Right atrium auricular region (tissue), 2 donors: ENCODE results near the gene DXO. TPM values are rescaled to one million over a fixed set of nuclear protein-coding genes. Genes with fewer than 3 reads are reported as not detected.
"Not testable (repeated sequence)": the region's sequence is repeated elsewhere in the genome, so short reads cannot be mapped to it uniquely, and the experiment has no call there.

Experiments
- DNase-seq: peaks from one replicate; pipeline ENCODE4 v3.0.0-alpha.2; 2019; ENCODE audit warnings: low spot score
- H3K27ac ChIP-seq, 2 donors: fragments of 200-600 bp; sonication (generic); 1 replicate in 1 of 2; 2 replicates in 1 of 2; pipeline ENCODE4 v1.5.1; 2016 to 2019
- H3K27me3 ChIP-seq, 2 donors: fragments of 200-600 bp; sonication (generic); one replicate each; pipeline versions ENCODE4 v1.5.1 to v1.6.0; 2017 to 2019
- H3K36me3 ChIP-seq: fragments of 200-600 bp; sonication (generic); one replicate; pipeline ENCODE4 v1.5.1; 2016
- H3K4me1 ChIP-seq, 2 donors: fragments of 200-600 bp; sonication (generic); one replicate each; pipeline versions ENCODE4 v1.5.1 to v1.6.0; 2017 to 2019
- H3K4me3 ChIP-seq, 2 donors: fragments of 200-600 bp; sonication (generic); 1 replicate in 1 of 2; 2 replicates in 1 of 2; pipeline ENCODE4 v1.5.1; 2017 to 2019; ENCODE audit warnings: mild to moderate bottlenecking in 1 of 2, moderate library complexity in 1 of 2
- H3K9me3 ChIP-seq, 2 donors: fragments of 200-600 bp; sonication (generic); one replicate each; pipeline ENCODE4 v1.5.1; 2019
- total RNA-seq, 2 donors: library from RNA; depleted of rRNA; stranded (reverse); fragments of >200 nt; gene quantifications; one replicate each; pipeline ENCODE4 v1.1.0, GENCODE V29; 2016
- TF ChIP-seq, protein P1 (sequence below), 2 donors: fragments of 200-600 bp; sonication (generic); IDR thresholded peaks; one replicate each; pipeline ENCODE4 v1.5.1; 2019; ENCODE audit warnings: antibody characterized with exemption in 2 of 2

Gene DXO
- total RNA-seq, 2 donors from 2014 or later = 12.1 to 14.1 TPM

DNA sequence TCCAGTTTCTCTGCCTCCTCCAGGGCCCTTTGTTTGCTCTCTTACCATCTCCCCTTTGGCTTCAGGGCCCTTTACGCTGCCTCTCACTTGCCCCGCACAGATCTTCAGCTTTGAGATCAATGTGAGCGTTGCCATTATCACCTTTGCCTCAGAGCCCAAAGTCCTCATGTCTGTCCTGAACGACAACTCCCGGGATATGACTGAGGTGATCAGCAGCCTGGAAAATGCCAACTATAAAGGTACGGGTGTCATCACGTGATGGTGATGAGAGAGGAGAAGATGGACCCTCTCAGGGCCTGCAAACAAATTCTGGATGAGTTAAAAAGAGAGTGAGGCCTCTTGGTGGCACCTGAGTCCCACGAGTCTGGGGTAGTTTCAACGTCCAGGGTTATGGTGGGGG, 36.1 kb downstream of the DXO start:
- TF ChIP-seq, protein P1, sequence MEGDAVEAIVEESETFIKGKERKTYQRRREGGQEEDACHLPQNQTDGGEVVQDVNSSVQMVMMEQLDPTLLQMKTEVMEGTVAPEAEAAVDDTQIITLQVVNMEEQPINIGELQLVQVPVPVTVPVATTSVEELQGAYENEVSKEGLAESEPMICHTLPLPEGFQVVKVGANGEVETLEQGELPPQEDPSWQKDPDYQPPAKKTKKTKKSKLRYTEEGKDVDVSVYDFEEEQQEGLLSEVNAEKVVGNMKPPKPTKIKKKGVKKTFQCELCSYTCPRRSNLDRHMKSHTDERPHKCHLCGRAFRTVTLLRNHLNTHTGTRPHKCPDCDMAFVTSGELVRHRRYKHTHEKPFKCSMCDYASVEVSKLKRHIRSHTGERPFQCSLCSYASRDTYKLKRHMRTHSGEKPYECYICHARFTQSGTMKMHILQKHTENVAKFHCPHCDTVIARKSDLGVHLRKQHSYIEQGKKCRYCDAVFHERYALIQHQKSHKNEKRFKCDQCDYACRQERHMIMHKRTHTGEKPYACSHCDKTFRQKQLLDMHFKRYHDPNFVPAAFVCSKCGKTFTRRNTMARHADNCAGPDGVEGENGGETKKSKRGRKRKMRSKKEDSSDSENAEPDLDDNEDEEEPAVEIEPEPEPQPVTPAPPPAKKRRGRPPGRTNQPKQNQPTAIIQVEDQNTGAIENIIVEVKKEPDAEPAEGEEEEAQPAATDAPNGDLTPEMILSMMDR (IDR thresholded peaks at IDR 0.05) = no peak
- no peak overlapping the region for H3K27ac ChIP-seq

GRCh38 chr6:31935021-31935420, 36.9 kb downstream of the DXO start:
- H3K36me3 ChIP-seq = no peaks in the 10 kb centered on the region
- H3K27me3 ChIP-seq = no peaks in the 10 kb centered on the region
- no peak overlapping the region for H3K4me3 ChIP-seq
- DNase-seq = no peak
- H3K27ac ChIP-seq = no peak overlapping the region
- TF ChIP-seq, protein P1 (IDR thresholded peaks at IDR 0.05) = no peak
- H3K9me3 ChIP-seq = no peaks in the 10 kb centered on the region
- no peaks in the 10 kb centered on the region for H3K4me1 ChIP-seq

More for the DNA sequence above, 36.1 kb downstream of the DXO start:
- H3K27me3 ChIP-seq = no peaks in the 10 kb centered on the region
- no peaks in the 10 kb centered on the region for H3K4me1 ChIP-seq
- DNase-seq = no peak
- H3K9me3 ChIP-seq = no peaks in the 10 kb centered on the region
- no peaks in the 10 kb centered on the region for H3K36me3 ChIP-seq
- no peak overlapping the region for H3K4me3 ChIP-seq

- H3K27ac ChIP-seq = no peak overlapping the region
- no peaks in the 10 kb centered on the region for H3K4me1 ChIP-seq
- DNase-seq = no peak
- H3K36me3 ChIP-seq = no peaks in the 10 kb centered on the region
- H3K27me3 ChIP-seq = no peaks in the 10 kb centered on the region
- no peaks in the 10 kb centered on the region for H3K9me3 ChIP-seq
- no peak overlapping the region for H3K4me3 ChIP-seq
- TF ChIP-seq, protein P1 (IDR thresholded peaks at IDR 0.05) = no peak
Observed at GRCh38 chr6:31933537-31933936, 38.4 kb downstream of the DXO start.

DNA sequence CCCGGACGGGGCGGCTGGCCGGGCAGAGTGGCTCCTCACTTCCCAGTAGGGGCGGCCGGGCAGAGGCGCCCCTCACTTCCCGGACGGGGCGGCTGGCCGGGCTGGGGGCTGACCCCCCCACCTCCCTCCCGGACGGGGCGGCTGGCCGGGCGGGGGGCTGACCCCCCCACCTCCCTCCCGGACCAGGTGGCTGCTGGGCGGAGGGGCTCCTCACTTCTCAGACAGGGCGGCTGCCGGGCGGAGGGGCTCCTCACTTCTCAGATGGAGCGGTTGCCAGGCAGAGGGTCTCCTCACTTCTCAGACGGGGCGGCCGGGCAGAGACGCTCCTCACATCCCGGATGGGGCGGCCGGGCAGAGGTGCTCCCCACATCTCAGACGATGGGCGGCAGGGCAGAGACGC, 39.8 kb downstream of the DXO start:
- H3K4me1 ChIP-seq, DNase-seq: not testable (repeated sequence)

DNA sequence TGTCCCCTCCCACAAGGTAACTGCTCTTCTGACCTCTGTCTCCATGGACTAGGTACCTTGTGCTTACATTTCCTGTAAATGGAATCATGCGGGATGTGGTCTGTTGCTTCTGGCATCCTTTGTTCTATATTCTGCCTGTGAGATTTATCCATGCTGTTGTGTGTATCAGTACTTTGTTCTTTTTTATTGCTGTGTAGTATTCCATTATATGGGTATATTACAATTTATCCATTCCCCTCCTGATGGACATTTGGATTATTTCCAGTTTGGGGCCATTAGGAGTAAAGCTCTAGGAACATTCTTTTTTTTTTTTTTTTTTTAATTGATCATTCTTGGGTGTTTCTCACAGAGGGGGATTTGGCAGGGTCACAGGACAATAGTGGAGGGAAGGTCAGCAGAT, 41.0 kb downstream of the DXO start:
- H3K9me3 ChIP-seq = no peaks in the 10 kb centered on the region
- TF ChIP-seq, protein P1 (IDR thresholded peaks at IDR 0.05) = no peak
- no peak overlapping the region for H3K27ac ChIP-seq
- no peaks in the 10 kb centered on the region for H3K27me3 ChIP-seq
- H3K4me3 ChIP-seq = no peak overlapping the region
- H3K36me3 ChIP-seq = no peaks in the 10 kb centered on the region
- DNase-seq = no peak
- H3K4me1 ChIP-seq = no peaks in the 10 kb centered on the region

More for the DNA sequence above, 39.8 kb downstream of the DXO start:
- H3K27ac ChIP-seq, H3K4me3 ChIP-seq, H3K9me3 ChIP-seq, H3K27me3 ChIP-seq, H3K36me3 ChIP-seq: not testable (repeated sequence)

DNA sequence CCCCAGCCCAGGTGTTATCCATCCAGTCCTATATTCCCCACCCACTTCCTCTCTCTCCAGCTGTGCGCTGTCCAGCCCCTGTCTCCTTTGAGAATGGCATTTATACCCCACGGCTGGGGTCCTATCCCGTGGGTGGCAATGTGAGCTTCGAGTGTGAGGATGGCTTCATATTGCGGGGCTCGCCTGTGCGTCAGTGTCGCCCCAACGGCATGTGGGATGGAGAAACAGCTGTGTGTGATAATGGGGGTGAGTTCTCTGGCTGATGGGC, 43.3 kb downstream of the DXO start:
- H3K4me3 ChIP-seq = no peak overlapping the region
- no peak for DNase-seq
- TF ChIP-seq, protein P1 (IDR thresholded peaks at IDR 0.05) = no peak

More for the DNA sequence above, 43.3 kb downstream of the DXO start:
- no peaks in the 10 kb centered on the region for H3K9me3 ChIP-seq
- H3K4me1 ChIP-seq = no peaks in the 10 kb centered on the region
- H3K27ac ChIP-seq = no peak overlapping the region
- H3K36me3 ChIP-seq = no peaks in the 10 kb centered on the region
- no peaks in the 10 kb centered on the region for H3K27me3 ChIP-seq
